ENCODE data around the gene ANKRD13D. TPM values are rescaled to one million over a fixed set of nuclear protein-coding genes. Genes with fewer than 3 reads are reported as not detected.

The ANKRD13D gene
- total and polyA plus RNA-seq, 9 donors: 16.2 to 35.5 (median 30.6) TPM

DNA sequence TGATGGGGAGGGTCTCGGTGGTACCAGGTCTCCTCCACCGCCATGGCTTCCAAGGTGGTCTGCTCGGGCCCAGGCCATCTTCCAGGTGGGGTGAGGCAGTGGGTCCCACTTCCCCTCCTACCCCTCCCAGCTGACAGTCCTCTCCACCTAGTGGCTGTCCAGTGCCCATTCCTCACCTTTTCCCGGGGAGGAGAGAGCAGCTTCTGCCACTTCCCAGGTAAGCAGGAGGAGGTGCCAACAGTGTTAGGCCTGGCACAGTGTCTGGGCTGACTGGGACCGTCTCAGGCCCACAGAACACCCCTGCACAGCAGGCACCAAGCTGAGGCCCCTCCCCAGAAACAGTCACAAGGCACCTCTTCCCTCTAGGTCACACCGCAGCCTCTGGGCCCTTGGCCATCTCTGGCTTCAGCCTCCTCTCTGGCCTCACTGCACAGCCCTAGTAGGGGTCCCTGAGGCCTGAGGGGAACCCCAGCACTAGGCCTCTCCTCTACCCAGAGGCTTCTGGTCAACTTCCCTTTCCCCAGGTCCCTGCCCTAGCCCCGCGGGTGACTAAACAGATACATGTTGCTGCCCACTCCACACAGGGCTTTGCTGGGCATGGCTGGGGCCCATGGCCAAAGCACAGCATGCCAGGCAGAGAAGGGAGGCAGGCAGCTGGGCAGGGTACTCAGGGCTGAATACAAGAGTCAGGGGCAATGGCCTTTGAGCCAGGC, 2.3 kb upstream of the ANKRD13D start:
- Histone ChIP-seq H3K9me3 (replicated peaks; ENCODE audit: control insufficient read depth, low read depth, low read length) (no peaks in the 10 kb centered on the region), H3K4me1 (ENCODE audit: control insufficient read depth, insufficient read depth, low read length) (peaks cover 42% of the 10 kb centered on the region), H3K27ac (ENCODE audit: low read length) (peak overlapping the region; percentile 97), H3K4me3 (ENCODE audit: low read length) (no peak overlapping the region), H3K36me3 (ENCODE audit: control insufficient read depth, insufficient read depth, low read length) (peaks cover 69% of the 10 kb centered on the region), H3K27me3 (ENCODE audit: control insufficient read depth, insufficient read depth, low read length) (no peaks in the 10 kb centered on the region)
- 52% methylated on average over 3 of the region's 8 CpGs for WGBS (ENCODE audit: insufficient coverage)
- no peak for DNase-seq

DNA sequence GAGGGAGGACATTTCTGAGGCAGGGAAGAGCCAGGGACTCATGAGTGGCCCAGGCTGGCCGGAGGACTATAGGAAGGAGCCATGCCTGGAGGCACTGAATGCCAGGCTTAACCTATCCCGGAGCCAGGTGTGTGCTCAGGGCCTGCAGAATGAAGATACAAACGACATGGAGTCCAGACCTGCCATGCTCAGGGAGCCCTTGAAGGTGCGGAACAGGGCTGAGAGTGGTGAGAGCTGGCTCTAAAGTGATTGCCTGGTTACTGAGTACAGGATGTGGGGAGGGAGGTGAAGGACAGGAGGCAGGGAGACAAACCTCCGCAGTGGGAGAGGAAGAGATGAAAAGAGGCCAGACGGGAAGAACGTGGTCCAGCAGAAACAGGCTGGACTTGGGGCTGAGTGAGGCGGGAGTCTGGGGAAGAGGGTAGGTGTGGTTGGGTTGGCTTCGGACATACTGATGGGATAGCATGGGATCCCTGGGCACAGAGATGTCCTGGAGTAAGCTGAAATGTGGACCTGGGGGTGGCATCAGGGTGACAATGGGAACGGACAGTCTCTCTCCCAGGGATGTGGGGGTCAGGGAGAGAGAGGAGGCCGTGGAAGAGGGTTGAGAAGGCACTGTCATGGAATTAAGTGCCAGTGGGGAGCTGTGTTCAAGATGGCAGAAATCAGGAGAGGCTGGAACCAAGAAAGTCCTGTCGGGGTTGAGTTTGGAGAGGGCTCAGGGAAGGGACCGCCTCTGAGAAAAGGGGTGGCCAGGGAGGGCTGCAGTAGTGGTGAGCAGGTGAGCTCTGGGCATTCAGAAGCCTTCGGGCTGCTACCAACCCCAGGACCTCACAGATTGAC, 1.5 kb upstream of the ANKRD13D start:
- 62% methylated on average over 14 of the region's 14 CpGs for WGBS (ENCODE audit: insufficient coverage)
- peaks cover 69% of the 10 kb centered on the region for H3K36me3 ChIP-seq (ENCODE audit: control insufficient read depth, insufficient read depth, low read length)
- peaks cover 46% of the 10 kb centered on the region for H3K4me1 ChIP-seq (ENCODE audit: control insufficient read depth, insufficient read depth, low read length)
- DNase-seq: no peak
- H3K27me3 ChIP-seq (ENCODE audit: control insufficient read depth, insufficient read depth, low read length): no peaks in the 10 kb centered on the region
- peak overlapping the region; percentile 97 for H3K27ac ChIP-seq (ENCODE audit: low read length)
- H3K4me3 ChIP-seq (ENCODE audit: low read length): peak overlapping the region; percentile 84
- H3K9me3 ChIP-seq (replicated peaks; ENCODE audit: control insufficient read depth, low read depth, low read length): no peaks in the 10 kb centered on the region

DNA sequence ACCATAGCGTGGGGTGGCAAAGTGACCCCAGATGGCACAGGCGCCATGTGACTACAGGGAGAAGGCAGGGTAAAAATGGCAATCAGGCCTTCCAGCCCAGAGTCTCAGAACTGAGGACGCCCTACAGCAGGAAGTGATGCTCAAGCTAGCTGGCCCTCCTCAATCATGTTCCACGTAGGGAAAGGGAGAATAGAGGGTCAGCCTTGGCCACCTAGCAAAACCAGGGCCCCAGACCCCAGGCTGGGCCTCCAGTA, 978 bp upstream of the ANKRD13D start:
- Histone ChIP-seq H3K36me3 (ENCODE audit: control insufficient read depth, insufficient read depth, low read length) (peaks cover 63% of the 10 kb centered on the region), H3K4me1 (ENCODE audit: control insufficient read depth, insufficient read depth, low read length) (peaks cover 46% of the 10 kb centered on the region)

DNA sequence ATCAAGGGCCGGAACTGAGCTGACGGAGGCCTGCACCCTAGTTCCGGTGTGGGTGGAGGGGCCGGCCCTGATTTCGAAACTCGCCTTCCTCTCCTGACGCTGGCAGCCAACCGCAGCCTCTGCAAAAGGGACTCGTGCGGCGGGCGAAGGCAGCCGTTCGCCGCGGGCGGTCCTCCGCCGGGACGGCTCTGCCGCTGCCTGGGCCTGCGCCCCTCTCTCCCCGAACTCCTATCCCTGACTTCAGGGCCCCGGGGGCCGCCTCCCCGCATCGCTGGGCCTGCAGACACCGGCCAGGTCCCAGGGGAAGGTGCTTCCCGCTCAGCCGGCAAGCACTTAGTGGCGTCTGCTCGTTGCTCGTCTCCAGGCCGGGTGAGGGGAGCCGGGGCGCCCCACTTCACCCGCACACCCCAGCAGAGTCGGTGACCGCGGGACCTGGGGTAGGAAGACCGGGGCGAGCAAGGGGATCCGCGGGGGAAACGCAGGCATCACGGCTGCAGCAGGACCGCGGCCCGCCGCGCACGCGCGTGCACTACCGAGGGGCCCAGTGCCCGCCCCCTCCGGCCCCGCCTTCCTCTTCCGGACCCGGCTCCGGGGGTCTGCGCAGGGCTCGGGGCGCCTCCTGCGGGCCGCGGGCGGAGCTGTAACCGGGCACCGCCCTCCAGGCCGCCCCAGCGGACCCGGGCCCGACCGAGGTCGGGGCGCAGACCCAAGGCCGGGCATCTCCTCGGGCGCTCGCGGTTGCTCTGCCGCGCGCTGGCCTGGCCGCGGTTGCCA, 464 bp upstream of the ANKRD13D start:
- Histone ChIP-seq H3K27me3 (ENCODE audit: control insufficient read depth, insufficient read depth, low read length) (no peaks in the 10 kb centered on the region), H3K9me3 (replicated peaks; ENCODE audit: control insufficient read depth, low read depth, low read length) (no peaks in the 10 kb centered on the region), H3K27ac (ENCODE audit: low read length) (peak overlapping the region; percentile 97), H3K36me3 (ENCODE audit: control insufficient read depth, insufficient read depth, low read length) (peaks cover 61% of the 10 kb centered on the region), H3K4me1 (ENCODE audit: control insufficient read depth, insufficient read depth, low read length) (peaks cover 44% of the 10 kb centered on the region), H3K4me3 (ENCODE audit: low read length) (peak overlapping the region; percentile 84)
- peak; percentile 95 for DNase-seq
- WGBS (ENCODE audit: insufficient coverage): under 1% methylated on average over 72 of the region's 87 CpGs

More for the DNA sequence above, 978 bp upstream of the ANKRD13D start:
- no peak for DNase-seq
- peak overlapping the region; percentile 97 for H3K27ac ChIP-seq (ENCODE audit: low read length)
- H3K9me3 ChIP-seq (replicated peaks; ENCODE audit: control insufficient read depth, low read depth, low read length): no peaks in the 10 kb centered on the region
- no peaks in the 10 kb centered on the region for H3K27me3 ChIP-seq (ENCODE audit: control insufficient read depth, insufficient read depth, low read length)
- WGBS (ENCODE audit: insufficient coverage): 8% methylated on average over 2 of the region's 4 CpGs
- peak overlapping the region; percentile 84 for H3K4me3 ChIP-seq (ENCODE audit: low read length)

DNA sequence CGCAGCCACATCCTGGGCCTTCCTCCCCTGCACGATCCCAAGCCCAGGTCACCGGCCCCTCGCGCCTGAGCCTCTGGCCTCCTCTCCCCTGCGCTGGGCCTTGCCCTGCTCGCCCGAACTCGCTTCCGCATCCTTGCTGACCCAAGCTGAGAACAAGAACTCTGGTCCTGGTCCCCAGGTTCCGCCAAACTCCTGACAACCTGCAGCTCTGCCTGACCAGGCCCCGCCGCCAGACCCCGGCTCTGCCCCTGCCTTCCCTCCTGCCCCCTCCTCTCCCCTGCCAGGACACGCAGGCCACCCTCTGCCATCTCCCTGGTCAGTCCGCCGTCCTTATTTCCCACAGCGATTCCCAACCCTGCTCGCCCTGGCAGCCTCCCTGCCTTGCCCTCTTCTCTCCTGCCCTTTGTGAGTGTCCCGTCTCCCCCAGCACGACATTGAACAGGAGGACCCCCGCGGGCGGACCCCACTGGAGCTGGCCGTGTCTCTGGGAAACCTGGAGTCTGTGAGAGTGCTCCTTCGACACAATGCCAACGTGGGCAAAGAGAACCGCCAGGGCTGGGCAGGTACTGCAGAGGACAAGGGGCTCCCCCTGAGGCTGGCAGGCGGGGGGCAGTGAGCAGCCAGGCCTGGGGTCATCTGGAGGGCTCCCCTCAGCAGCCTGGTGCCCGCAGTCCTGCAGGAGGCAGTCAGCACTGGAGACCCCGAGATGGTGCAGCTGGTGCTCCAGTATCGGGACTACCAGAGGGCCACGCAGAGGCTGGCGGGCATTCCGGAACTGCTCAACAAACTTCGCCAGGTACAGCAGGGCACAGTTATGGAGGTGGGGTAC, 762 bp downstream of the ANKRD13D start:
- peak overlapping the region; percentile 2 for H3K27ac ChIP-seq (ENCODE audit: low read length)
- H3K36me3 ChIP-seq (ENCODE audit: control insufficient read depth, insufficient read depth, low read length): peaks cover 52% of the 10 kb centered on the region
- peak overlapping the region; percentile 71 for H3K4me3 ChIP-seq (ENCODE audit: low read length)
- 25% methylated on average over 32 of the region's 36 CpGs for WGBS (ENCODE audit: insufficient coverage)
- no peaks in the 10 kb centered on the region for H3K9me3 ChIP-seq (replicated peaks; ENCODE audit: control insufficient read depth, low read depth, low read length)
- no peak for DNase-seq
- peaks cover 42% of the 10 kb centered on the region for H3K4me1 ChIP-seq (ENCODE audit: control insufficient read depth, insufficient read depth, low read length)
- no peaks in the 10 kb centered on the region for H3K27me3 ChIP-seq (ENCODE audit: control insufficient read depth, insufficient read depth, low read length)

DNA sequence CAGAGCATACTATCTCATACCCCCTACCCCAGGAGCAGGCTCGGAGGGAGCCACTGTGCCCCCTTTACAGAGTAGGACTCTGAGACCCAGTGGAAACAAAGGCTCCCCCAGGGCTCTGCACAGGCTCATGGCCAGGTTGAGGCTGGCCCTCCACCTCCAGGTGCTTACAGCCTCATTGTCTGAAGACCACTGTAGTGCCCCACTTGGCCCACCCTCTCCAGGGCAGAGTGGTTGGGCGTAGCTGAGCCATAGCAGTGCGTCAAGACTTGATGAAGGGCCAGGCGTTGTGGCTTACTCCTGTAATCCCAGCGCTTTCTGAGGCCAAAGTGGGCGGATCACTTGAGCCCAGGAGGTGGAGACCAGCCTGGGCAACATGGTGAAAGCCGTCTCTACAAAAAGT, 1.7 kb downstream of the ANKRD13D start:
- H3K4me3 ChIP-seq (ENCODE audit: low read length): no peak overlapping the region
- peaks cover 4% of the 10 kb centered on the region for H3K9me3 ChIP-seq (replicated peaks; ENCODE audit: control insufficient read depth, low read depth, low read length)
- peaks cover 41% of the 10 kb centered on the region for H3K4me1 ChIP-seq (ENCODE audit: control insufficient read depth, insufficient read depth, low read length)
- no peaks in the 10 kb centered on the region for H3K27me3 ChIP-seq (ENCODE audit: control insufficient read depth, insufficient read depth, low read length)
- no peak for DNase-seq
- H3K36me3 ChIP-seq (ENCODE audit: control insufficient read depth, insufficient read depth, low read length): peaks cover 49% of the 10 kb centered on the region
- no peak overlapping the region for H3K27ac ChIP-seq (ENCODE audit: low read length)
- WGBS (ENCODE audit: insufficient coverage): 67% methylated on average over 6 of the region's 7 CpGs

DNA sequence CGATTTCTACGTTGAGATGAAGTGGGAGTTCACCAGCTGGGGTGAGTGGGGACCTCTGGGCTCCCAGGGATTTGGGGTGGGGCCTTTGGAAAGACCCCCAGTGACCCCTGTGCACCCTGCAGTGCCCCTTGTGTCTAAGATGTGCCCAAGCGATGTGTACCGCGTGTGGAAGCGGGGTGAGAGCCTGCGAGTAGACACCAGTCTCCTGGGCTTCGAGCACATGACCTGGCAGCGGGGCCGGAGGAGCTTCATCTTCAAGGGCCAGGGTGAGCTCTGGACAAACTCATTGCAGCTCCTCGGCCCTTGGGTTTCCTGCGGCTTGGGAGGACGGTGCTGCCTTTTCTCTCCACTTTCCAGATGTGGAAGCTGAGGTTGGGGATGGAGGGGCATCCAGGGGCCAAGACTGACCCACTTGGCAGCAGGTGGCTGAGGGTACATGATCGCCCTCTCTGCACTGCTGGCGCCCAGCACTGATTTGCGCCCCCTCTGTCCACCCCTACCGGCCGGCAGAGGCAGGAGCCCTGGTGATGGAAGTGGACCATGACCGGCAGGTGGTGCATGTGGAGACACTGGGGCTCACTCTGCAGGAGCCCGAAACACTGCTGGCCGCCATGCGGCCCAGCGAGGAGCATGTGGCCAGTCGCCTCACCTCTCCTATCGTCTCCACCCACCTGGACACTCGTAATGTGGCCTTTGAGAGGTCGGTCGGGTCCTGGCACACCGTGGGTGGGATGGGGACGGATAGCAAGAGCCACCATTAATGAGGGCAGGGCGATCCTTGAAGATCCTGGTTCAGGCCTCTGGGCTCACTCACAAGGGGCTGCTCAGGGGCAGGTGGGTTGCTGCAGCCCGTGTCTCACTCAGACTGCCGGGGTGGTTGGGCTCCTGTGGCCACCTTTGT, 2.6 kb downstream of the ANKRD13D start:
- DNase-seq: no peak
- H3K27ac ChIP-seq (ENCODE audit: low read length): no peak overlapping the region
- H3K36me3 ChIP-seq (ENCODE audit: control insufficient read depth, insufficient read depth, low read length): peaks cover 42% of the 10 kb centered on the region
- H3K27me3 ChIP-seq (ENCODE audit: control insufficient read depth, insufficient read depth, low read length): no peaks in the 10 kb centered on the region
- H3K9me3 ChIP-seq (replicated peaks; ENCODE audit: control insufficient read depth, low read depth, low read length): peaks cover 5% of the 10 kb centered on the region
- no peak overlapping the region for H3K4me3 ChIP-seq (ENCODE audit: low read length)
- H3K4me1 ChIP-seq (ENCODE audit: control insufficient read depth, insufficient read depth, low read length): peaks cover 39% of the 10 kb centered on the region
- WGBS (ENCODE audit: insufficient coverage): 82% methylated on average over 28 of the region's 33 CpGs

DNA sequence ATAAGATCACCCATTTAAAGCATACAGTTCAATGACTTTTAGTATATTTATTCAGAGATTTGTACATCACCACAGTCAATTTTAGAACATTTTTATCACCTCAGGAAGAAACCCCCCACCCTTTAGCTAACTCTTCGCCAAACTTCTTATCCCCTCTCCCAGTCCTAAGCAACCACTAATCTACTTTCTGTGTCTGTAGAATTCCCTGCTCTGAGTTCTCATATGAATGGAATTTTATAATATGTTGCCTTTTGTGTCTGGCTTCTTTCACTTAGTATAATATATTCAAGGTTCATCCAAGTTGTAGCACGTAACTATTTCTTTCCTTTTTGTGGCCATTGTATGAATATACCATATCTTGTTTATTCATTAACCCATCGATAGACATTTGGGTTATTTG, 3.6 kb downstream of the ANKRD13D start:
- DNase-seq: no peak
- Histone ChIP-seq H3K27ac (ENCODE audit: low read length) (no peak overlapping the region), H3K27me3 (ENCODE audit: control insufficient read depth, insufficient read depth, low read length) (no peaks in the 10 kb centered on the region), H3K36me3 (ENCODE audit: control insufficient read depth, insufficient read depth, low read length) (peaks cover 39% of the 10 kb centered on the region), H3K4me3 (ENCODE audit: low read length) (no peak overlapping the region), H3K4me1 (ENCODE audit: control insufficient read depth, insufficient read depth, low read length) (peaks cover 30% of the 10 kb centered on the region), H3K9me3 (replicated peaks; ENCODE audit: control insufficient read depth, low read depth, low read length) (peaks cover 5% of the 10 kb centered on the region)
- WGBS (ENCODE audit: insufficient coverage): no CpG with 5 or more reads among the region's 3 CpGs

DNA sequence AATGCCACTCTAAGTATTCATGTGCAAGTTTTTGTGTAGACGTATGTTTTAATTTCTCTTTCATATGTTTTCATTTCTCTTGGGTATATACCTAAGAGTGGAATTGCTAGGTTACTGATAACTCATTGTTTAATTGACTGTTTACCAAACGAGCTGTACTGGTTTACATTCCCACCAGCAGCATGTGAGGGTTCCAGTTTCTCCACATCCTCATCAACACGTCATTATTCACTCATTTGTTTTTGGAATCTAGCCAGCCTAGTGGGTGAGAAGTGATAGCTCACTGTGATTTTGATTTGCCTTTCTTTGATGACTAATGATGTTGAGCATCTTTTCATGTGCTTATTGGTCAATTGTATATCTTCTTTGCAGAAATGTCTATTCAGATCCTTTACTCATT, 4.0 kb downstream of the ANKRD13D start:
- Histone ChIP-seq H3K4me1 (ENCODE audit: control insufficient read depth, insufficient read depth, low read length) (peaks cover 26% of the 10 kb centered on the region), H3K36me3 (ENCODE audit: control insufficient read depth, insufficient read depth, low read length) (peaks cover 39% of the 10 kb centered on the region), H3K27me3 (ENCODE audit: control insufficient read depth, insufficient read depth, low read length) (no peaks in the 10 kb centered on the region), H3K4me3 (ENCODE audit: low read length) (no peak overlapping the region), H3K9me3 (replicated peaks; ENCODE audit: control insufficient read depth, low read depth, low read length) (peaks cover 5% of the 10 kb centered on the region), H3K27ac (ENCODE audit: low read length) (no peak overlapping the region)
- no peak for DNase-seq
- whole genome bisulfite sequencing (ENCODE audit: insufficient coverage): no CpG with 5 or more reads among the region's 3 CpGs
